Stimulated activated CD8-positive, alpha-beta memory T cell treated with anti-CD3 and anti-CD28 coated beads, Interleukin-4, amount 100 ng/mL, for 48 hours (primary cell): ENCODE data around the gene SMS.
"Not testable (repeated sequence)": the region's sequence is repeated elsewhere in the genome, so short reads cannot be mapped to it uniquely, and the experiment has no call there.

ENCODE experiments used
- DNase-seq: peaks from one replicate; pipeline ENCODE4 v3.0.0-alpha.2; 2020

SMS gene

DNA sequence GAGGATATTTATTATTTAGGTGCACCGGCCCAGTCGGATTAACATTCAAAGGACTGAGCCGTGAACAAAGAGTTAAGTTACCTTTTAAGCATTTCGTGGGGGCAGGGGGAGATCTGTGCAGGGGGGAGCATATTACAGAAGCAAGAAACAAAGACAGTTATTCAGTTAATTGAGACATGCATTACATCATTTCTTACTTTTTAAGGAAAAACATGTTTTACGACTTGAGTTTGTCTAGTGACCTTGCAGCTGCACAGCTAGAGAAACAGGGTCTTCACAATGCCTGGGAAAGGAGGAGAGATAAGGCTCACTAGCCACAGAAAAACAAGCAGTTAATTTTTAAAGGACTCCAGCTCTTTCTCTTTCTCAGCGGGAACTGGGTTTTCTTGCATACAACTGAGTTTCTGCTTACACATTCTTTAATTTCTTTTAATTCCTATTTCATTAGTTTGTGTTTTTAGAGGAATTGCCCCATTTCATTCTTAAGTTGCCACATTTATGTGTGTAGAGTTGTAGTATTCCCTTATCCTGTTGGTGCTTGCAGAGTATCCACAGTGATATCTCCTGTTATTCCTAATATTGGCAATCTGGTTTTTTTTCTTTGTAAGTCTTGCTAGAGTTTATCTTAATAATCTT, 12.8 kb downstream of the SMS start:
- DNase-seq: not testable (repeated sequence)

DNA sequence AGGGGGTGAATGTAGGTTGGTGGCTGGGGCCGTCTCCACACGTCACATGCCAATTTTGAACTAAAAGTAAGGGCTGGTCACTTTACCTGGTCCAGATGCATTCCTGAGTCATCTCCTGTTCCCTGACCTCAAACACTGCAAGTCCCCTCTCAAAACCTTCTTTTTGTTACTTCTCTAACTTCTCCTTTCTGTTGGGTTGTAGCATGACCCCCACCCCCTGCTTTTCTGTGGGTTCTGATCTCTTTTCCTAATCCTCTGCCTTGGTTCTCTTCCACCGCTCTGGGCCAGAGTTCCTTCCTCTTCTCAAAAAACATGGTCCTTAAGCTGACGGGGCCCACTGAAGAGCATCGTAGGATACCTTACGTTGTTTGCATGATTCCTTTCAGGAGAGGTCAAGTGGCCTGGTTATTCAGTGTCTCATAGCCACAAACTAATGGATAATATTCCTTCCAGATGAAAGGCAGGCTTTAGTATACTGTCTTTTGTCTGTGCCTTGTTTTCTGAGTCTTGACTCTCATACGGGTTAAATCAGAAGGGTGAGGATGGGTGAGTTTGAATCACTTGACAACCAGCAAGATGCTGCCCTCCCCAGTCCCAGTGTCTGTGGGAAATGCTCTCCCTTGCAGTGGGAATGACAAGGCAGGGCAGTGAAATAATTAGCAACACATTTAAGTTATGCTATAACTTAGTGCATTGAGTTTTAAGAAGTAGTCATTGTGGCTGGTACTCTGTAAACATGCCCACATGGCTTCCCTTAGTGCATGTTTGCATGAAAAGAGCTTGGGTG, 15.1 kb downstream of the SMS start:
- no peak for DNase-seq

DNA sequence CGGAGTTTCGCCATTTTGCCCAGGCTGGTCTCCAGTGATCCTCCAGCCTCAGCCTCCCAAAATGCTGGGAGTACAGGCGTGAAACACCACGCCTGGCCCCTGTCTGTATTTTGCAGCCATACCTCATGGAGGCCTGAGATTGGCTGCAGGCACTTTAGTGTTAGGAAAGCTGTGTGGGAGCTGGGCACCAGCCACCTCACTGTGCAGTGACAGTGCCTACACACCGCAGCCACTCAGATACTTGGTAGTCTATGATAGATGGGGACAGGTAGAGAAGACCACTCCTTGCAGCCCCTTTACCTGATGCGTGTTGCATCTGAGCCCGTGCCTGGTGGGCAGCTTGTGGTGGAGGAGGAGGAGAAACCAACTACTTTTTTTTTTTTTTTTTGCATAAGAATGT, 16.3 kb downstream of the SMS start:
- DNase-seq: no peak

DNA sequence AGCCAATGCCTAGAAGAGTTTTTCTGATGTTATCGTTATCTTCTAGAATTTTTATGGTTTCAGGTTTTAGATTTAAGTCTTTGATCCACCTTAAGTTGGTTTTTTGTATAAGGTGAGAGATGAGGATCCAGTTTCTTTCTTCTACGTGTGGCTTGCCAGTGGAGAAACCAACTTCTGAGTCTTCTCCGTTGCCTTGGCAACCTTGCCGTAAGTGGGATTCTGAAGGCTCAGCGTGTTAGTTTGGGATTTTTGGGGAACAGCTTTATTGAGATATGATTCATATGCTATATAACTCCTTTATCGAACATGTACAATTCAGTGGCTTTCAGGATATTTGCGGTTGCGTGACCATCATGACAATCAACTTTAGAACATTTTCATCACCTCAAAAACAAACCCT, 17.7 kb downstream of the SMS start:
- no peak for DNase-seq

DNA sequence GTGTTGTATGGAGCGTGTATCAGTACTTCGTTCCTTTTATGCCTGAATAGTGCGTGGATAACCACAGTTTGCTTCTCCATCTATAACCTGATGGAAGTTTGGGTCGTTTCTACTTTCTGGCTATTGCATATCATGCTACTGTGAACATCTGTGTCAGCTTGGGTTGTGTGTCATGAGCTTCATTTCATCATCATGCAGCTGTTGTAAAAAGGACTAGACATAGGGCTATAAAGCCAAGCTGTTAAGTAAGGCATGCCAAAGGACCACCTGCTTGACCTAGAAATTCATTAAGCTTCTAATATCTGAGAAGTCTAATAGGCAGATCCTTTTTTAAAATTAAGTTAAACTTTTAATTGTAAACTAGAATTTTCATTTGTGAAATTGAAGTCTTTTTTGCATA, 18.4 kb downstream of the SMS start:
- no peak for DNase-seq

DNA sequence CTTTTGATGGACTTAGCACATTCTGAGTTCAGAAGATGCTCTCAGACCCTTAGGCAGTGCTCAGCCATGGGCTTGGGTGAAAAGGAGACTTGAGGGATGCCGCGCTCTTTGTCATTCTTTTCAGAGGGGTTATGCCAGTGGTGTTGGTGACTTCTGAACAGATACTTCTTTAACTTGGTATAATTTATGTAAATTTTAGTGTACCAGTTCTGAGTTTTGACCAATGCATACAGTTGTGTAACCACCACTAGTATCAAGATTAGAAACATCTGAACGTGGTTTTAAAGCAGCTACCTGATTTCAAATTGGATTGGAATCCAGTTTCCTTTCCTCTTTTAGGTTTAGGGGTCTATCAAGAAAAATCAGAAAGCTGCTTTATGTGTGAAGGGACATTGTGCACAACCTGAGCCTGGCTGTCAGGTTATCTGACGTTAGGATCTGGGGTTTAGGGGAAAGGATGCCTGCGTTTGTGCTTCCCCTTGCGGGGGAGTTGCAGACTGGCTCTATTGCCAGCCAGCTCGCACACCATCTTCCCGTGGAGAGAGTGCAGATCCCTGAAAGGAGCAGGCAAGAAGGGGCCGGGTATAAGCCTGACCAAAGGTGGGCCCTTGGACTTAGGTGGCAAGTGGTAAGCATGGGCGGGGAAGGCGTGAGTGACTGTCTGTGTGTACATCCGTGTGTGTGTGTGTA, 19.0 kb downstream of the SMS start:
- DNase-seq: no peak

DNA sequence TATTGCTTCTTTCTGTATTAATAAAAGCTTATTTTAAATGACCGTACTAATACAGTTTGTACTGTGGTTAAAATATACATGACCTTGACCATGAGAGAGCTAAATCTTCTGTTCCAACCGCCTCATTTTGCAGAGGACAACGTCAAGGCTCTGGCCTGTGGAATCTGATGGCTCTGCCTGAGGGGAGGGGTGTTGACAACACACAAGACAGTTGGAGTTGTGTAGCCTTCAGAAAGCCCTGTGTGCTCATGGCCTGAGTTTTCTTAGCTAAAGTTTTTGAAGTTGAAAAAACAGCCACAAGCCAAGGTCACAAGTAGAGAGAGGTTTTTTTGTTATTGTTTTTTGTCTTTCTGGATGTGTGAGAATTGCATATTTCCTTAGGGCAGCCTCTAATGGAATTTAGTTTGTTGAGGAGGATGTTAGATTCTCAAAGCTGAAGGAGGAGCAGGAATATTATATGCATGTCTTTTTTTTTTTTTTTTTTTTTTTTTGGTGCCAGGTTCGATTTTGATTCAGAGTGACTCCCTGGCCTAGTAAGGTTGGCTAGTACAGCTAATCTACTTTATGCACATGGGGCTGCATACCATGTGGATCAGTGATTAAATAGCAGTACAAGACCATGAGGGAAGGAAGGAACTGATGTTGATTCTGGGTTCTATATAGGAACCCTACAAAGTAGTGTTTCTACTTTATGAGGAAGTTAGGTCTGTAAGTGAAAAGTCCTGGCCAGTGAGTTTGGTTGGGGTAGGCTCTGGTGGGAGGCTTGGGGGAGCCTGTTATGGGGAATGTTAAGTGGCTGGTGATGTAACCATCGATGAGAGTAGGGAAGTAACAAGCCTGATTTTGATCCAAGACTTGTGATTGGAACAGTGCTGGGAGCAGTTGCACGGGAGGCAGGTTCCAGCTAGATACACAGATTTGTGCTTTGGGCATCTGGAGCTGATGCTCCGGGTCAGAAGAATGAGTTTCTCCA, 20.3 kb downstream of the SMS start:
- no peak for DNase-seq

DNA sequence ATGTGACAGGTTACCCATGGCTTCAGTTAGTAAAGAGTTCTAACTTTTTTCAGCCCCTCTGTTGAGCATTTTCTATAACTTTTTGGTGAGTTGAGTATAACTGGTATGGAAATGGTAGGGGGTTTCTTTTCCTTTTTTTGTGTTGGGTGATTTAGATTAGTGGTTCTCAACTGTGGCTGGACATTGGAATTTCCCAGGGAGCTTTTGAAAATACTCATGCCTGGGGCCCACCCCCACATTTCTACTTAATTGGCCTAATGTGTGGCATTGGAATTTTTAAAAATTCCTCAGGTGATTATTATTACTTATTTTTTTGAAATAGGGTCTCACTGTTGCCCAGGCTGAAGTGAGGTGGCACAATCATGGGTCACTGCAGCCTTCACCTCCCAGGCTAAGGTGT, 21.9 kb downstream of the SMS start:
- DNase-seq: no peak

DNA sequence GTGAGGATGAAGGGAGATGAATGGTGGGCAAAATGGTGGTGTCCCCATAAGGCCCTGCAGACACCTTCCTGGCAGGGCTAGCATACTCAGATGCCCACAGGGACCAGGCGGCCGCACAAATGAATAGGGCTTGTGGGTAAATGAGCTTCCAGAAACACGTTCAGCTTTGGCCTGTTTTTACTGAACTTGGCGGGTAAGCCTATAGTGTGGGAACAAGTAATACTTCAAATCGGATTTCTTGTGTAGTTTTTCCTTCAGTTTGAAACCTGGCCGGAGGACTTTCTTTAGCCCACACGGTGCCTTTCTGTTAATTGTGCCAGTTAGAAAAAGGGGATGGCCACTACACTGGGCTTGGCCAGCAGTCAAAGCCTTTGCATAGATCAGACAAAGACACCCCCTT, 22.8 kb downstream of the SMS start:
- no peak for DNase-seq

DNA sequence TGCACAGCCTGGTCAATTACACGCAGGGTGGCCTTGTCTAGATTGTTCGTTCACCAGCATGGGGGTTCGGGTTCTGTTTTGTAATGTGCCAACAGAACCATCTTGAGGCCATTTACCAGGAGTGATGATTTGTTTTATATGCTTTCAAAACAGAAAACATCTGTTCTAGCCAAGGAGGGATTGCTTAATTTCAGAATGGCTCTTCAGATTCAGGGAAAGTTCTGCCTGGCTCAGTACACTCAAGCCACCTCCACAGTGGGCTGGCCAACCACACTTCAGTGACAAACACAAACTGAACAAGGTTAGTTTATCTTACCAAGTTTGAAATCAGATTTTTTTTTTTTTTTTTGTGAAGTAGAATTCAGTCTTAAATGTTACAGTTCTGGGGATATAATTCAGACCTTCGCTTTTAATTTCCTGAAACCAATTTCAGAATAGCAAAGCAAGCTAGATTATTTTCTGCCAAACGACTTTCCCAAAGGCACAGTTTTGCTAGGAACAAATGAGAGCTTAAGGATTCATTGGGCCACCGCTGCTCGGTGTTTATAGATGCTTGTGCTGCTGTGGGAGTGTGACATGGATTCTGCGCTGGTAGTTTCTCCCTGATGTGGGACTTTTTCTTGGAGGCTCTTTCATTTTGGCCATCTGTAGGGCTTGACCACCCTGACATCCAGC, 23.4 kb downstream of the SMS start:
- DNase-seq: no peak

DNA sequence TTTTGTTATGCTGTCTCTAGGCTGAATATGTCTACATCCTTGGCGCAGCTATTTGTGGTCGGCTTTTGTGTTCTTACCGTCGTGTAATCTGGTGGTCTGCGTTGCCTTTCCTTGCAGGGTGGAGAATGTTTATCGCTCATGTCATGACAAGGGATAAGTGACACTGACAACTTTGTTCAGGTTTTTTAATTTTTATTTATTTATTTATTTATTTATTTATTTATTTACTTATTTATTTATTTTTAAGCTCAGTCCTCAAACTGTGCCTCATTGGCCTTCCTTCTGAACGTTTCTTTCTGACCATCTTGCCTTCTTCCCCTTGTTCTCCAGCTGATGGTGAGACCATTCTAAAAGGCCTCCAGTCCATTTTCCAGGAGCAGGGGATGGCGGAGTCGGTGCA, 26.4 kb downstream of the SMS start:
- DNase-seq: no peak

DNA sequence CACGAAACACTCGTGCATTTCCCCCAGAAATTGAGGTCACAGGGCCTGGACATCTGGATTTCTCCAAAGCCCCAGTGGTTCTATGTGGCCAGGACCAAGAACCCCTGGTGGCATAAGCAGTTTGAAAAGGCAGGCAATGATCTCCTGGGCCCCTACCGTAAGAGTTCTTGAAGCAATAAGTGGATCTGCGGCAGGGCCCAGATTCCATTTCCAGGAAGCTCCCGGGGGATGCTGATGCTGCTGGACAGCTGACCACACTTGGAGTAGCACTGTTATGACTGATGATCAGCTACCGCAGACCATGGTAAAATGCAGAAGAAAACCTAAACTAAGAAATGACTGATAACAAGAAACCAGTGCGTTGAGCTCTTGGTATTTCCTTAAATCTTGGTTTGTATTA, 27.8 kb downstream of the SMS start:
- no peak for DNase-seq

DNA sequence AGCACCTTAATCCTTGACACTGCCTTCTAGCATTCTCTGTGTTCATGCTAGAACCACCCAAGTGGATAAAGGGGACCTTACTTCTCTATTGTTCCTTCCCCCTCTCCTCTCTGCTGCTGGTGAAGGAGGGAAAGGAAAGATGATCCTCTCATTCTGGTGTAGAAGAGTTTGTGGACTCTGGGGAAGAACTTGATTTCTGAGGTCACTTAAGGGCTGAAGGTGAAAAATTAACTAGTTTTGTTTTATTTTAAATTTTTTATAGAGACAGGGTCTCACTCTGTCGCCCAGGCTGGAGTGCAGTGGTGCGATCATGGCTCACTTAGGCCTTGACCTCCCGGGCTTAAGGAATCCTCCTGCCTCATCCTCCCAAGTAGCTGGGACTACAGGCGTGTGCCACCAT, 29.8 kb downstream of the SMS start:
- no peak for DNase-seq

DNA sequence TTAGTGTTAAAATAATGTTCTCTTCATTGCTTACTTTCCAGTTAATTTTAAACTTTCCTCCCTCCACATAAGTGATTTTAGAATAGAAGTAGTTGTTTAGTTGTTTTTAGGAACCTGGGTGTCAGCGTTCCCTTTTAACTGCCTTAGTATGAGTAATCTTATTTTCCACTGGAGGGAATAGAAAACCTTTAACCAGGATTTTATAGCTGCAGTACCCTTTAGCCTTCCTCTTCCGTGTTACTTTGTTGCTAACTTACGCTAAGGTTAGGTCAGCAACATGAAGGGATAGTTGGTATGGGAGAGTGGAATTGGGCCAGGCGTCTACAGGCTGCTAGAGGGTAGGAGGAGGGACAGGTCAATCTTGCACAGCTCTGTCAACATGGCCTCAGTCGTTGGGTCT, 31.5 kb downstream of the SMS start:
- DNase-seq: no peak

DNA sequence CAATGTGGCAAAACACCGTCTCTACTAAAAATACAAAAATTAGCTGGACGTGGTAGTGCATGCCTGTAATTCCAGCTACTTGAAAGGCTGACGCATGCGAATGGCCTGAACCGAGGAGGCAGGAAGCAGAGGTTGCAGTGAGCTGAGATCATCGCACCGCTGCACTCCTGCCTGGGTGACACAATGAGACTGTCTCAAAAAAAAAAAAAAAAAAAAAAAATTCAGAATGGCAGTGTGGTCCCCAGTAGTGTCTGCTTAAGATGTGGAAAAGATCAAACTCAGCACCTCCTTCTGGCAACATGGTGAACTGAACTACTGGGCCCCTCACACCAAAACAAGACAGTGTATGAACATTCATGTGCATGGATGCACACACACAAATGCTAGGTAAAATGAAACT, 32.2 kb downstream of the SMS start:
- DNase-seq: peak; percentile 35

DNA sequence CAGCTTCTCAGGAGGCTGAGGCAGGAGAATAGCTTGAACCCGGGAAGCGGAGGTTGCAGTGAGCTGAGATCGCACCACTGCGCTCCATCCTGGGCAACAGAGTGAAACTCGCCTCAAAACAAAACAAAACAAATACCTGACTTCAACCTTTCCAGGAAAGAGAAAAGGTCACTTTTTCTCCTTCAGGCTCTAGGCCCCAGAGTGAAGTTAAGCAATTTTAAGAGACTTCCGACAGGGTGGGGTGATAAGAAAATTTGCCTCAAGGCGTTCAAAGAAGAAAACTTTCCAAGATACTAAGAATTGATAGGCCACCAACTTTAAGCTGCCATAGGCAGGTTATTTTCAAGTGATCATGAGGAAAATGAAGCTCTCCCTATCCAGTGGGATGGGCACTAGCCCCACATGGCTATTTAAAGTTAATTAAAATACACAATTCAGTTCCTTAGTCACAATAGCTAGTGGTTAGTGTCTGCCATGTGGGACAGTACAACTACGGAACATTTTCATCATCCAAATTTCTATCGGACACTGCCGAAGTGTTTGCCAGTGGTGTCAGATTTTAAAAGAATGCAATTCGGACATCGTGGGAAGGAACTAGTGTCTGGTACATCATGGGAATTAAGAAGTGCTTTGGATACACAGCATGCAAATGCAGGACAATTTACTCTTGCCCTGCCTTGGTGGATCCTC, 33.0 kb downstream of the SMS start:
- no peak for DNase-seq

DNA sequence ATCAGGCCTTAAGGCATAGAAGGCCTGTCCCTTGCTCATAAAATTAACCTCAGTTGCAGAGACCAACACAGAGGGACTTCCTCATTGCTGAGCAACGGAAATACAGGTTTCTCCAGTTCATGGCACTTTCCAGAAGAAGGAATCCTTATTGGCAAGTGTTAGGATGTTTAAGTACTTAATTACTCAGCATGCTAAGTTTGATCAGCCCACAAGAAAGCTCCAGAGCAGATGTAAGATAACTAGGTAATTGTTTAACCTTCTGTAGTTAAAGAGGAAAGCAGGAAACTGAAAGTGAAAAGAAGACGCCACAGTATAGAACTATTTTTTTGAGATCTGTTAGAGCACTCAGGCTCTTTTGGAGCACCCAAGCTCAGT, 33.5 kb downstream of the SMS start:
- DNase-seq: no peak

DNA sequence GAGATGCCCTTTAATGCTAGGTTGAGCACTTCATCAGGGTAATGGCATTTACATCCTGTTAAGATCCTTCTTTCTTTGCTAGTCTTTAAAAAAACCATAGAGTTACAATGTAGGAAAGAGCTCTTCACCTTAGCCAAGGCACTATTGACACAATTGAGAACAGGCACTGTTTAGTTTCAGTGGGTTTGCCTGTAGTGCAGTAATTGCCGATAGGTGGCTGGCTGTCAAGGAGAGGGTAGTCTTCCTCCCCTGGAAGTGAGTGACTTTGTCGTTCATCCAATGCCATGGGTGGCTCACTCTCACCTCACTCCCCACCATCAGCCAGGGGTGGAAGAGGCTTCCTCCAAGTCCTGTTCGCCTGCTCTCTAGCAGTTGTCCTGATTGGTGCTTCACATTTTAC, 34.7 kb downstream of the SMS start:
- DNase-seq: no peak

DNA sequence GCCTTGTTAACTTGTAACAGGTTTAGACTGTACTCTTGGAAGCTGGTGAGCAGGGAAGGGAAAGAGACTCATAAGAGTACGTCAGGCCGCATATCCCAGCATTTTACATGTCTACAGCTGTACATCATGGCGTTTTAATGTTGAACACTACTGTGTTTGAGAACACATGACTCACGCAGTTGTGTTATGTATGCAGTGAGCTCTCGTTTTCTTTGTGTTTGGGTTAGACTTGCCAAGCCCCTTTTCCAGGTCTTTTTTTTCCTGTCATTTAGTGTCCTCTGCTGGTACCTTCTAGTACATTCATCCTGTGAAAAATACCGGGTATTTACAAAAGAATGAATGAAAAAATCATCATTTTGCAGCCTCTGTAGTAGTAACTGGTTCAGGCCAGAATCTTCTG, 35.3 kb downstream of the SMS start:
- DNase-seq: no peak

DNA sequence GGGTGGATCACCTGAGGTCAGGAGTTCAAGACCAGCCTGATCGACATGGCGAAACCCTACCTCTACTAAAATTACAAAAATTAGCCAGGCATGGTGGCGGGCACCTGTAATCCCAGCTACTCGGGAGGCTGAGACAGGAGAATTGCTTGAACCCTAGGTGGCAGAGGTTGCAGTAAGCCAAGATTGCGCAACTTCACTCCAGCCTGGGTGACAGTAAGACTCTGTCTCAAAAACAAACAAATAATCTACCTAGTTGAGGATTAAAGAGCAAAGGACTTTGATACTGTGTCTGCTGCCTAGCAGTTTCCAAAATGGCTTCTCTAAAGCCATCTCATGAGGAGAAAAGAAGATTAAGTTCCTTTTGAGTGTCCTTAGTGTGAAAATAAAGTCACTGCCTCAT, 37.8 kb downstream of the SMS start:
- no peak for DNase-seq

DNA sequence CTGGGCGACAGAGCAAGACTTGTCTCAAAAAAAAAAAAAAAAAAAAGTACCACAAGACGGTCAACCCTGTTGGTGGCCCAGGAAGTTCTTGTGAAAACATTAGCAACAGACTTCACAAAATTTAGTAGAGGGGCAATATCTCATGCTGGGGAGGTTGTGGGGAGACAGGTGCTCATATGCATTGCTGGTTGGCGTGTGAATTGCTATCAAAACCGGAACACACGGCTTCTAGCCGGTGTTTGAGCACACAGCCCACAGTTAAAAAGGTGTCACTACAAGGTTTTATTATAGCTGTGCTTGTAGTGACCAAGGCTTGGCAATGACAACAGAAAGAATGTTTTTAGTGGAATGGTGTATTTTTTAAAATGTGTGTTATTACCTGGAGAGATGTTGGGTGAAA, 41.8 kb downstream of the SMS start:
- DNase-seq: no peak

DNA sequence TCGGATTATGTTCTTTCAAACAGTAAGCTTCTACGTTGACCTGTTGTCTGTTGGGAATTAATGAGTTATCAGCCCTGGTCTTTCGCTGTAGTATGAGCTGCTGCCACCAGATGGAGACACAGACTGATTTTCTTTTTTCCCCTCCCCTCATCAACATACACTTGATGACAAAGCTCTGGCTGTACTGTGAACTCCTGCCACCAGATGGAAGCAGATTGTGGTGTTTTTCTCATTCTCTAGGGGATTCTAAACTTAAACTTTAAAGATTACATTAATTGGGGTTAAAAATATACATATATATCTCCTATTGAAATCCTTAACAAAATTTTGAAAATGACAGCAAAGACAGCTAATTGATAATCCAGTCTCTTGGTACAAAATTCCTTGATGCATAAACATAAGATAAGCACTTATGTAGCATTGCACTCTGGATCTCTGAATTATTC, 44.8 kb downstream of the SMS start:
- DNase-seq: peak; percentile 74
